NT2/D1 (cell line): ENCODE measurements around the gene OGG1.

Experiments
- DNase-seq: peaks from one replicate; pipeline ENCODE4 v3.0.0-alpha.2; 2011; ENCODE audit warnings: low read depth, low spot score
- H3K27me3 ChIP-seq: 2 replicates; pipeline ENCODE4 v1.6.0; 2011; ENCODE audit warnings: mild to moderate bottlenecking; ENCODE audit not compliant: insufficient read length, insufficient read depth
- H3K36me3 ChIP-seq: 2 replicates; pipeline ENCODE4 v1.6.1; 2011; ENCODE audit warnings: mild to moderate bottlenecking, low read length, mixed read lengths; ENCODE audit not compliant: insufficient read depth, insufficient read length
- H3K4me1 ChIP-seq: 2 replicates; pipeline ENCODE4 v1.5.1; 2011; ENCODE audit not compliant: insufficient read depth, insufficient read length
- H3K4me3 ChIP-seq: 2 replicates; pipeline ENCODE4 v1.5.1; 2011; ENCODE audit warnings: low read depth; ENCODE audit not compliant: insufficient read length
- H3K9ac ChIP-seq: 2 replicates; pipeline ENCODE4 v1.6.0; 2011; ENCODE audit warnings: low read depth; ENCODE audit not compliant: insufficient read length
- H3K9me3 ChIP-seq: 2 replicates; pipeline ENCODE4 v1.5.1; 2011; ENCODE audit warnings: mild to moderate bottlenecking, low read length; ENCODE audit not compliant: insufficient read depth
- SUZ12 ChIP-seq: IDR thresholded peaks from 2 replicates; pipeline ENCODE4 v1.6.1; 2011; ENCODE audit not compliant: insufficient read length, insufficient read depth; ENCODE audit errors: extremely low read depth
- YY1 ChIP-seq: IDR thresholded peaks from 2 replicates; pipeline ENCODE4 v1.6.1; 2011; ENCODE audit not compliant: insufficient read length, insufficient read depth
- ZNF274 ChIP-seq: IDR thresholded peaks from 2 replicates; pipeline ENCODE4 v1.6.1; 2011; ENCODE audit warnings: mild to moderate bottlenecking, low read depth, low read length

OGG1 gene

DNA sequence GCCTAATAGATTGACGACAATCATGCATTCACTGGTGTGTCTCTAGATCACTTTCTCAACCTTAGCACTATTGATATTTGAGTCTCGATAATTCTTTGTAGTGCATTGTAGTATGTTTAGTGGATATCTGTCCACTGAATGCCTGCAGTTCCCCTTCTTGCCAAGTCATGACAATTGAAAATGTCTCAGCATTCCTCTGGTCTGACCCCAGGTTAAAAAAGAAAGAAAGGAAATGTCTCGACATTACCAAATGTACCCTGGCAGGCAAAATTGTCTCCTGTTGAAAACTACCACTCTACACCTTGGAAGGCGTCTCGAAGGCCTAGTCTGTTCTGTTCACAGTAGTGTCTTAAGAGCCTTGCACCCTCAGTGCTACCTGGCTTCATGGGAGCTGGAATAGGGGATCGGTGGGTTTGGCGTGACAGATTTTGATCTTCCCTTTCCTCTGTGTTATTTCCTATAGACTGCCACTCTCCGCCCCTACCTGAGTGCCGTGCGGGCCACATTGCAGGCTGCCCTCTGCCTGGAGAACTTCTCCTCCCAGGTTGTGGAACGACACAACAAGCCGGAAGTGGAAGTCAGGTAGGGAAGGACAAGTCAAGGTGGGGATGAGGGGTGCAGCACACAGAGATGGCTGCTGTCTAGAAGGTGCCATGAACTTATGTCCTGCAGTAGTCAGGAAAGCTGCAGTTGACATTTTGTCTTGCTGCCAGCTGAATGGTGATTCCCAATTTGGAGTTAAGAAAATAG is 47.6 kb downstream of the OGG1 start:
- Histone ChIP-seq H3K9ac (no peak overlapping the region), H3K27me3 (no peaks in the 10 kb centered on the region), H3K4me1 (no peaks in the 10 kb centered on the region), H3K9me3 (no peaks in the 10 kb centered on the region), H3K4me3 (no peak overlapping the region), H3K36me3 (peaks cover 69% of the 10 kb centered on the region)
- TF ChIP-seq SUZ12 = no peak
- TF ChIP-seq YY1 = no peak
- TF ChIP-seq ZNF274 = no peak
- DNase-seq = no peak

DNA sequence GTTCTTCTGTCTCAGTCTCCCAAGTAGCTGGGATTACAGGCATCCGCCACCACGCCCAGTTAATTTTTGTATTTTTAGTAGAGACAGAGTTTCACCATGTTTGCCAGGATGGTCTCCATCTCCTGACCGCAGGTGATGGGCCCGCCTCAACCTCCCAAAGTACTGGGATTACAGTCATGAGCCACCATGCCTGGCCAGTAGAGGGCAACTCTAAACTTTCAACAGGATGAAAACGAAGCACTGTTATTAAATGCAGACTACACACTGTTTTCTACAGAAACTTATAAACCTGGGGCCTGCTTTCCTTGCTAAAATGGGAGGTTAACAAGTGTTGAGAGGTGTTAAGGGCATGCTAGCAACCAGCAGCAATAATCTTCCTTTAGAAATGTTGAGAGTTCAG is 50.8 kb downstream of the OGG1 start:
- TF ChIP-seq YY1 (no peak), ZNF274 (no peak)
- Histone ChIP-seq H3K4me3 (no peak overlapping the region), H3K36me3 (peaks cover 90% of the 10 kb centered on the region), H3K4me1 (no peaks in the 10 kb centered on the region), H3K9ac (no peak overlapping the region), H3K9me3 (no peaks in the 10 kb centered on the region), H3K27me3 (no peaks in the 10 kb centered on the region)
- DNase-seq = no peak

DNA sequence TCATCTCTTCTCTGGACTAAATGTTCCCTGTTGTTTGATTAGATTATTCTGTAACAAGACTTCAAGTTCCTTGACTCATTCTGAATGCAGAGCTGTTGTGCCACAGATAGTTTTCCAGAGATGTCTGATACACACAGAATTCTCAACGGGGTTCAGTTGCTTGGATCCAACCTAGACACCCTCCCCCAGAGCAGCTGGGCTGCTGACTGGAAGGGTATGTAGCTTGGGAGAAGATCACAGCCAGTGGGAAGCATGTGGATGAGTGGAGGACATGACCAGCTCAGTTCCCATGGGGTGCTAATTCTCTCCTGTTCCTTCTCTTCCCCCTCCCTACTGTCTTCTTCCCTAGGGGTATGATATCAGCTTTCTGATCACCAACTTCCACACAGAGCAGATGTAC is 53.7 kb downstream of the OGG1 start:
- Histone ChIP-seq H3K9ac (no peak overlapping the region), H3K27me3 (no peaks in the 10 kb centered on the region), H3K4me1 (no peaks in the 10 kb centered on the region), H3K36me3 (peaks cover 83% of the 10 kb centered on the region), H3K9me3 (no peaks in the 10 kb centered on the region), H3K4me3 (no peak overlapping the region)
- TF ChIP-seq YY1 = no peak
- TF ChIP-seq ZNF274 = no peak
- TF ChIP-seq SUZ12 = no peak
- no peak for DNase-seq

GRCh38 chr3:9804996-9805395 is 55.2 kb downstream of the OGG1 start:
- DNase-seq = no peak
- Histone ChIP-seq H3K9me3 (no peaks in the 10 kb centered on the region), H3K4me1 (peaks cover 6% of the 10 kb centered on the region), H3K27me3 (no peaks in the 10 kb centered on the region), H3K9ac (no peak overlapping the region), H3K36me3 (peaks cover 68% of the 10 kb centered on the region), H3K4me3 (no peak overlapping the region)
- TF ChIP-seq SUZ12 (no peak), ZNF274 (no peak), YY1 (no peak)

DNA sequence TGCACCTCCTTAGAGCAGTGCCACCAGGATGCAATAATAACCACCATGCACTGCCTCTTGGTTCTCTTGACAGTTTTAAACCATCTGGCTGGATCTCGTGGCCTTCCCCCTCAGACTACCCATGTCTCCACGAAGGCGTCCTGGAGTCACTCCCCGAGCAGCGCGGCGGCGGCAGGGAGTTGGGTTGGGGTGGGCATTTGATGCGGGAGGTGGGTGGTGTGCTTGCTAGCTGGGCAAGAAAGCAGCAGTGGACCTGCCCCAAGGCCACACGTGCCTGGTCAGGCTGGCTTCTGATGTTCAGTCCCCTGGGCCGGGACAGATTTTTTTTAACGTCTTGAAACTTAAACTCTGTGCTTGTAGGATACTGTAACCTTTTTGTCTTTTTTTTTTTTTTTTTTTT is 56.4 kb downstream of the OGG1 start:
- no peak for TF ChIP-seq SUZ12
- no peak for TF ChIP-seq ZNF274
- TF ChIP-seq YY1 = no peak
- Histone ChIP-seq H3K4me3 (no peak overlapping the region), H3K9me3 (no peaks in the 10 kb centered on the region), H3K36me3 (peaks cover 57% of the 10 kb centered on the region), H3K27me3 (peaks cover 8% of the 10 kb centered on the region), H3K4me1 (peaks cover 6% of the 10 kb centered on the region), H3K9ac (no peak overlapping the region)
- DNase-seq = no peak
